Hepatocyte (in vitro differentiated cells): ENCODE data around the gene C22orf23.

Source experiments
- CTCF ChIP-seq: fragments of 200-600 bp; sonication (generic); IDR thresholded peaks from 2 replicates; pipeline ENCODE4 v1.5.1; 2016; ENCODE audit warnings: antibody characterized with exemption, mild to moderate bottlenecking; ENCODE audit not compliant: poor library complexity
- EZH2phosphoT487 ChIP-seq: fragments of 200-600 bp; sonication (generic); IDR thresholded peaks from one replicate; pipeline ENCODE4 v1.6.1; 2018; ENCODE audit warnings: antibody characterized with exemption, mild to moderate bottlenecking, low read depth, moderate library complexity; ENCODE audit not compliant: unreplicated experiment, severe bottlenecking

DNA sequence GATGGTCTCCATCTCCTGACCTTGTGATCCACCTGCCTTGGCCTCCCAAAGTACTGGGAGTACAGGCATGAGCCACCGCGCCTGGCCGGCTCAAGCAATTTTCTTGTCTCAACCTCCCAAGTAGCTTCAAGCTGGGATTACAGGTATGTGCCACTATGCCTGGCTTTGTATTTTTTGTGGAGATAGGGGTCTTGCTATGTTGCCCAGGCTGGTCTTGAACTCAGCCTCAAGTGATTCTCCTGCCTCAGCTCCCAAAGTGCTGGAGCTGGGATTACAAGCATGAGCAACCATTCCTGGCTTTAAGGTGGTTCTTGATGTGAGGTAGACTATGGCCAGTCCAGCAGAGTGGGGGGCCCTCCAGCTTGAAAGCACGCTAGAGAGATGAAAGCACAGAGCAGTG lies 7.7 kb upstream of the C22orf23 start:
- TF ChIP-seq CTCF = no peak
- TF ChIP-seq EZH2phosphoT487 = no peak
